Immature natural killer cell (primary cell): ENCODE results near the gene DENND2C. TPM values are rescaled to one million over a fixed set of nuclear protein-coding genes. Genes with fewer than 3 reads are reported as not detected.

Source experiments
- DNase-seq, 3 donors: peaks; one replicate each; pipeline ENCODE4 v3.0.0; 2022; ENCODE audit warnings: mixed read lengths in 1 of 3
- H3K27ac Mint-ChIP-seq, 6 donors: one replicate each; pipeline ENCODE4 v1.8.0; 2020; ENCODE audit warnings: mixed read lengths in 6 of 6, mild to moderate bottlenecking in 5 of 6, inconsistent platforms in 4 of 6, moderate library complexity in 3 of 6
- H3K27me3 Mint-ChIP-seq, 3 donors: one replicate each; pipeline ENCODE4 v1.8.0; 2020 to 2021; ENCODE audit warnings: low read depth in 3 of 3, mild to moderate bottlenecking in 3 of 3, mixed read lengths in 3 of 3, moderate library complexity in 3 of 3, inconsistent platforms in 1 of 3
- H3K36me3 Mint-ChIP-seq, 3 donors: one replicate each; pipeline ENCODE4 v1.8.0; 2020; ENCODE audit warnings: mixed read lengths in 3 of 3, inconsistent platforms in 2 of 3, mild to moderate bottlenecking in 2 of 3
- H3K4me1 Mint-ChIP-seq, 2 donors: one replicate each; pipeline ENCODE4 v1.8.0; 2020; ENCODE audit warnings: inconsistent platforms in 2 of 2, mild to moderate bottlenecking in 2 of 2, mixed read lengths in 2 of 2, moderate library complexity in 1 of 2
- H3K4me3 Mint-ChIP-seq, 5 donors: one replicate each; pipeline ENCODE4 v1.8.0; 2020; ENCODE audit warnings: mild to moderate bottlenecking in 5 of 5, mixed read lengths in 5 of 5, inconsistent platforms in 3 of 5, moderate library complexity in 3 of 5
- H3K9me3 Mint-ChIP-seq, 6 donors: one replicate each; pipeline ENCODE4 v1.8.0; 2020; ENCODE audit warnings: mild to moderate bottlenecking in 6 of 6, mixed read lengths in 6 of 6, inconsistent platforms in 4 of 6, moderate library complexity in 3 of 6
- polyA plus RNA-seq, 3 donors: library from polyadenylated mRNA; unstranded; fragments of 300-500 nt; fragmentation: Illumina TruSeq; gene quantifications; one replicate each; pipeline ENCODE4 v1.2.3, GENCODE V29; 2021

The DENND2C gene
- polyA plus RNA-seq, 3 donors from 2014 or later: 0.28 to 0.81 (median 0.54) TPM

- Mint-ChIP-seq H3K36me3 (peaks cover 0 to 4% (median under 1%) of the 10 kb centered on the region in 3 donors), H3K9me3 (no peaks in the 10 kb centered on the region), H3K4me1 (no peaks in the 10 kb centered on the region), H3K27me3 (peaks cover 0 to 7% (median 0%) of the 10 kb centered on the region in 3 donors), H3K4me3 (no peak overlapping the region), H3K27ac (no peak overlapping the region)
- no peak for DNase-seq
These were observed 60.0 kb downstream of the DENND2C start for GRCh38 chr1:114609826-114610225.

- Mint-ChIP-seq H3K27ac (no peak overlapping the region), H3K36me3 (peaks cover 0 to 9% (median 5%) of the 10 kb centered on the region in 3 donors), H3K4me1 (no peaks in the 10 kb centered on the region)
These were observed 60.8 kb downstream of the DENND2C start for GRCh38 chr1:114609026-114609425.

GRCh38 chr1:114607223-114607622, 62.6 kb downstream of the DENND2C start:
- H3K27ac Mint-ChIP-seq: no peak overlapping the region
- no peak overlapping the region for H3K4me3 Mint-ChIP-seq
- H3K4me1 Mint-ChIP-seq: no peaks in the 10 kb centered on the region
- no peaks in the 10 kb centered on the region for H3K9me3 Mint-ChIP-seq
- H3K36me3 Mint-ChIP-seq: peaks cover 0 to 10% (median 5%) of the 10 kb centered on the region in 3 donors
- no peak for DNase-seq
- H3K27me3 Mint-ChIP-seq: peaks cover 0 to 13% (median 2%) of the 10 kb centered on the region in 3 donors

More at GRCh38 chr1:114609026-114609425, 60.8 kb downstream of the DENND2C start:
- H3K27me3 Mint-ChIP-seq: peaks cover 0 to 8% (median 2%) of the 10 kb centered on the region in 3 donors
- H3K9me3 Mint-ChIP-seq: no peaks in the 10 kb centered on the region
- DNase-seq: no peak
- no peak overlapping the region for H3K4me3 Mint-ChIP-seq

- Mint-ChIP-seq H3K36me3 (peaks cover 3 to 17% (median 3%) of the 10 kb centered on the region in 3 donors), H3K27me3 (peaks cover 3 to 10% (median 10%) of the 10 kb centered on the region in 3 donors), H3K27ac (no peak overlapping the region)
These were observed 71.9 kb downstream of the DENND2C start for GRCh38 chr1:114597949-114598348.

GRCh38 chr1:114595602-114596001, 74.2 kb downstream of the DENND2C start:
- Mint-ChIP-seq H3K4me1 (no peaks in the 10 kb centered on the region), H3K27me3 (peaks cover 5 to 10% (median 10%) of the 10 kb centered on the region in 3 donors), H3K36me3 (peaks cover 3 to 22% (median 8%) of the 10 kb centered on the region in 3 donors), H3K4me3 (no peak overlapping the region), H3K9me3 (no peaks in the 10 kb centered on the region), H3K27ac (no peak overlapping the region)
- DNase-seq: no peak

More at GRCh38 chr1:114597949-114598348, 71.9 kb downstream of the DENND2C start:
- Mint-ChIP-seq H3K9me3 (no peaks in the 10 kb centered on the region), H3K4me1 (no peaks in the 10 kb centered on the region), H3K4me3 (no peak overlapping the region)
- no peak for DNase-seq

- Mint-ChIP-seq H3K27me3 (peaks cover 5 to 10% (median 10%) of the 10 kb centered on the region in 3 donors), H3K27ac (no peak overlapping the region), H3K4me3 (no peak overlapping the region), H3K36me3 (peaks cover 3 to 16% (median 8%) of the 10 kb centered on the region in 3 donors), H3K4me1 (no peaks in the 10 kb centered on the region), H3K9me3 (no peaks in the 10 kb centered on the region)
- no peak for DNase-seq
These were observed 75.8 kb downstream of the DENND2C start for GRCh38 chr1:114594046-114594445.

- Mint-ChIP-seq H3K4me3 (no peak overlapping the region), H3K36me3 (peaks cover 3 to 13% (median 8%) of the 10 kb centered on the region in 3 donors), H3K4me1 (no peaks in the 10 kb centered on the region), H3K27ac (no peak overlapping the region), H3K9me3 (no peaks in the 10 kb centered on the region), H3K27me3 (peaks cover 3 to 7% (median 5%) of the 10 kb centered on the region in 3 donors)
- no peak for DNase-seq
These were observed 80.7 kb downstream of the DENND2C start for GRCh38 chr1:114589122-114589521.

GRCh38 chr1:114588196-114588689, 81.6 kb downstream of the DENND2C start:
- H3K27ac Mint-ChIP-seq: no peak overlapping the region
- no peak for DNase-seq
- H3K27me3 Mint-ChIP-seq: peaks cover 3 to 7% (median 3%) of the 10 kb centered on the region in 3 donors
- no peaks in the 10 kb centered on the region for H3K4me1 Mint-ChIP-seq
- no peaks in the 10 kb centered on the region for H3K9me3 Mint-ChIP-seq
- H3K36me3 Mint-ChIP-seq: peaks cover 3 to 11% (median 8%) of the 10 kb centered on the region in 3 donors
- H3K4me3 Mint-ChIP-seq: no peak overlapping the region

GRCh38 chr1:114587203-114587991, 82.5 kb downstream of the DENND2C start:
- Mint-ChIP-seq H3K4me3 (no peak overlapping the region), H3K36me3 (peaks cover 0 to 4% (median 3%) of the 10 kb centered on the region in 3 donors), H3K27me3 (peaks cover 2 to 5% (median 3%) of the 10 kb centered on the region in 3 donors), H3K4me1 (peaks cover 4% of the 10 kb centered on the region in 2 donors), H3K9me3 (no peaks in the 10 kb centered on the region), H3K27ac (no peak overlapping the region)
- no peak for DNase-seq

- peaks cover 0 to 4% (median 3%) of the 10 kb centered on the region in 3 donors for H3K36me3 Mint-ChIP-seq
- H3K4me3 Mint-ChIP-seq: no peak overlapping the region
- H3K27me3 Mint-ChIP-seq: peaks cover 4 to 10% (median 9%) of the 10 kb centered on the region in 3 donors
- no peak overlapping the region for H3K27ac Mint-ChIP-seq
- DNase-seq: no peak
- peaks cover 12% of the 10 kb centered on the region in 2 donors for H3K4me1 Mint-ChIP-seq
- no peaks in the 10 kb centered on the region for H3K9me3 Mint-ChIP-seq
These were observed 83.3 kb downstream of the DENND2C start for GRCh38 chr1:114586513-114587047.

GRCh38 chr1:114585231-114585630, 84.6 kb downstream of the DENND2C start:
- Mint-ChIP-seq H3K4me1 (peaks cover 23 to 26% of the 10 kb centered on the region in 2 donors), H3K36me3 (peaks cover 0 to 4% (median 3%) of the 10 kb centered on the region in 3 donors), H3K27me3 (peaks cover 7 to 14% (median 13%) of the 10 kb centered on the region in 3 donors), H3K27ac (no peak overlapping the region), H3K4me3 (no peak overlapping the region), H3K9me3 (no peaks in the 10 kb centered on the region)
- DNase-seq: no peak

- Mint-ChIP-seq H3K4me1 (peaks cover 29 to 46% of the 10 kb centered on the region in 2 donors), H3K27ac (peak within 1 kb of the TSS; percentile 98 to 99 (median 98)), H3K9me3 (no peaks in the 10 kb centered on the region), H3K27me3 (peaks cover 5 to 13% (median 11%) of the 10 kb centered on the region in 3 donors), H3K36me3 (peaks cover 5 to 14% (median 10%) of the 10 kb centered on the region in 3 donors), H3K4me3 (peak within 1 kb of the TSS; percentile 94 to 99 (median 95))
- peak; percentile 96 to 97 (median 97) for DNase-seq
These were observed 88.2 kb downstream of the DENND2C start, which contains the start of gene BCAS2 for GRCh38 chr1:114581335-114582287. Gene BCAS2 (minus strand): TSS chr1:114581615. CDS start chr1:114581591, 24 bp downstream.

GRCh38 chr1:114574365-114574764, 95.5 kb downstream of the DENND2C start:
- Mint-ChIP-seq H3K27me3 (peaks cover 0 to 4% (median 0%) of the 10 kb centered on the region in 3 donors), H3K9me3 (no peaks in the 10 kb centered on the region), H3K36me3 (peaks cover 31 to 58% (median 46%) of the 10 kb centered on the region in 3 donors), H3K4me1 (peaks cover 9 to 19% of the 10 kb centered on the region in 2 donors), H3K27ac (no peak overlapping the region), H3K4me3 (no peak overlapping the region)
- DNase-seq: no peak
